Measurements from ENCODE around the gene GLDC. TPM values are rescaled to one million over a fixed set of nuclear protein-coding genes. Genes with fewer than 3 reads are reported as not detected.

Gene GLDC
- total and polyA plus RNA-seq, 4 donors: 26.7 to 102 (median 59.3) TPM

GRCh38 chr9:6667633-6668280 is 22.2 kb upstream of the GLDC start:
- TF ChIP-seq HNF4A (conservative IDR thresholded peaks at IDR 0.05): no peak
- no peak for TF ChIP-seq ATF3 (IDR thresholded peaks at IDR 0.05)
- peak; percentile 57 for TF ChIP-seq CTCF (IDR thresholded peaks at IDR 0.05; ENCODE audit: low read depth, low read length, missing input control)
- TF ChIP-seq RAD21 (IDR thresholded peaks at IDR 0.05): peak; percentile 76 to 80
- H3K27ac ChIP-seq (ENCODE audit: low read depth in 1 of 2, low read length in 2 of 2): no peak overlapping the region
- H3K27me3 ChIP-seq (ENCODE audit: control insufficient read depth in 4 of 4, insufficient read depth in 4 of 4, low read length in 3 of 4): no peaks in the 10 kb centered on the region
- H3K36me3 ChIP-seq (ENCODE audit: control insufficient read depth in 4 of 4, insufficient read depth in 3 of 4, low read depth in 1 of 4, low read length in 3 of 4): no peaks in the 10 kb centered on the region
- no peak overlapping the region for H3K4me3 ChIP-seq (ENCODE audit: low read depth in 1 of 3, low read length in 3 of 3)
- H3K9ac ChIP-seq (ENCODE audit: low read depth in 1 of 2, low read length in 2 of 2): peak overlapping the region; percentile 25 to 36
- peaks cover 11 to 60% (median 36%) of the 10 kb centered on the region in 4 donors for H3K4me1 ChIP-seq (ENCODE audit: control insufficient read depth in 4 of 4, insufficient read depth in 4 of 4, low read length in 3 of 4)
- 40% methylated on average over 5 of the region's 5 CpGs for WGBS
- no peaks in the 10 kb centered on the region for H3K9me3 ChIP-seq (ENCODE audit: control insufficient read depth in 4 of 4, low read length in 3 of 4)
- no peak for DNase-seq (ENCODE audit: low spot score)

GRCh38 chr9:6667080-6667479 is 21.6 kb upstream of the GLDC start:
- DNase-seq (ENCODE audit: low spot score): no peak
- Histone ChIP-seq H3K4me3 (ENCODE audit: low read depth in 1 of 3, low read length in 3 of 3) (no peak overlapping the region), H3K9ac (ENCODE audit: low read depth in 1 of 2, low read length in 2 of 2) (no peak overlapping the region), H3K9me3 (ENCODE audit: control insufficient read depth in 4 of 4, low read length in 3 of 4) (no peaks in the 10 kb centered on the region), H3K27me3 (ENCODE audit: control insufficient read depth in 4 of 4, insufficient read depth in 4 of 4, low read length in 3 of 4) (no peaks in the 10 kb centered on the region), H3K36me3 (ENCODE audit: control insufficient read depth in 4 of 4, insufficient read depth in 3 of 4, low read depth in 1 of 4, low read length in 3 of 4) (no peaks in the 10 kb centered on the region), H3K27ac (ENCODE audit: low read depth in 1 of 2, low read length in 2 of 2) (no peak overlapping the region), H3K4me1 (ENCODE audit: control insufficient read depth in 4 of 4, insufficient read depth in 4 of 4, low read length in 3 of 4) (peaks cover 13 to 60% (median 38%) of the 10 kb centered on the region in 4 donors)
- WGBS: 94% methylated on average over 6 of the region's 6 CpGs
- no peak for TF ChIP-seq RAD21 (IDR thresholded peaks at IDR 0.05)
- TF ChIP-seq YY1 (IDR thresholded peaks at IDR 0.05): no peak
- TF ChIP-seq SP1 (IDR thresholded peaks at IDR 0.05): no peak
- TF ChIP-seq JUND (IDR thresholded peaks at IDR 0.05): no peak
- TF ChIP-seq CTCF (IDR thresholded peaks at IDR 0.05; ENCODE audit: low read depth, low read length, missing input control): no peak
- no peak for TF ChIP-seq HNF4G (IDR thresholded peaks at IDR 0.05)
- TF ChIP-seq GABPA (IDR thresholded peaks at IDR 0.05 in 1 of 2, conservative IDR thresholded peaks at IDR 0.05 in 1 of 2): no peak
- no peak for TF ChIP-seq ATF3 (IDR thresholded peaks at IDR 0.05)
- no peak for TF ChIP-seq REST (IDR thresholded peaks at IDR 0.05)
- no peak for TF ChIP-seq FOXA2 (IDR thresholded peaks at IDR 0.05)
- no peak for TF ChIP-seq EGR1 (IDR thresholded peaks at IDR 0.05; ENCODE audit: low read depth in 2 of 2)
- TF ChIP-seq ZBTB33 (IDR thresholded peaks at IDR 0.05): no peak
- no peak for TF ChIP-seq FOXA1 (IDR thresholded peaks at IDR 0.05)
- TF ChIP-seq RXRA (IDR thresholded peaks at IDR 0.05): no peak
- no peak for TF ChIP-seq MAX (IDR thresholded peaks at IDR 0.05)
- TF ChIP-seq NR2F2 (IDR thresholded peaks at IDR 0.05): no peak
- TF ChIP-seq HNF4A (conservative IDR thresholded peaks at IDR 0.05): no peak
- no peak for TF ChIP-seq TAF1 (conservative IDR thresholded peaks at IDR 0.05)

Data from liver (tissue), 9 donors.